Measurements from ENCODE around the gene ERF. TPM values are rescaled to one million over a fixed set of nuclear protein-coding genes. Genes with fewer than 3 reads are reported as not detected.

ERF gene
- total RNA-seq, 1 donor from 2014 or later = 51.6 TPM

GRCh38 chr19:42242069-42242511 lies 12.8 kb downstream of the ERF start:
- DNase-seq (ENCODE audit: low spot score in 2 of 2) = no peak
- Histone ChIP-seq H3K4me3 (peak overlapping the region; percentile 93 to 95), H3K4me1 (peaks cover 16 to 41% of the 10 kb centered on the region in 2 donors), H3K27me3 (no peaks in the 10 kb centered on the region), H3K9me3 (no peaks in the 10 kb centered on the region), H3K36me3 (peaks cover 5 to 9% of the 10 kb centered on the region in 2 donors), H3K27ac (peak overlapping the region; percentile 76 to 97)
- intact Hi-C loops (cut with DNase I) = loop anchor here (1.0 to 5.0 kb wide), 5 partner anchors 22 to 283 kb away; partner anchors contain the start of genes MEGF8, RABAC1, ZNF526 and ZNF574
- peak in 1 of 3 experiments; percentile 33 for TF ChIP-seq CTCF (IDR thresholded peaks at IDR 0.05)

GRCh38 chr19:42241279-42241678 lies 13.6 kb downstream of the ERF start:
- peaks cover 13 to 17% of the 10 kb centered on the region in 2 donors for H3K36me3 ChIP-seq
- peaks cover 13 to 37% of the 10 kb centered on the region in 2 donors for H3K4me1 ChIP-seq
- intact Hi-C loops (cut with DNase I) = loop anchor here (5.0 kb wide), 1 partner anchor 164 kb away; the partner anchor contains the start of gene ZNF574
- H3K4me3 ChIP-seq = peak overlapping the region; percentile 93 to 95
- TF ChIP-seq CTCF (IDR thresholded peaks at IDR 0.05) = no peak
- DNase-seq (ENCODE audit: low spot score in 2 of 2) = no peak
- no peak overlapping the region for H3K27ac ChIP-seq
- no peaks in the 10 kb centered on the region for H3K27me3 ChIP-seq
- H3K9me3 ChIP-seq = no peaks in the 10 kb centered on the region

- H3K4me3 ChIP-seq = no peak overlapping the region
- no peaks in the 10 kb centered on the region for H3K27me3 ChIP-seq
- intact Hi-C loops (cut with DNase I) = loop anchor here (5.0 kb wide), 1 partner anchor 162 kb away; the partner anchor contains the start of gene ZNF574
- no peaks in the 10 kb centered on the region for H3K9me3 ChIP-seq
- no peak for DNase-seq (ENCODE audit: low spot score in 2 of 2)
- peaks cover 29 to 33% of the 10 kb centered on the region in 2 donors for H3K36me3 ChIP-seq
- H3K4me1 ChIP-seq = peaks cover 10 to 24% of the 10 kb centered on the region in 2 donors
- TF ChIP-seq CTCF (IDR thresholded peaks at IDR 0.05) = no peak
- no peak overlapping the region for H3K27ac ChIP-seq
Observed at GRCh38 chr19:42239544-42240220, 15.2 kb downstream of the ERF start.

- peaks cover 0 to 2% of the 10 kb centered on the region in 2 donors for H3K4me1 ChIP-seq
- no peak overlapping the region for H3K27ac ChIP-seq
- intact Hi-C loops (cut with DNase I) = no loop called here
- no peaks in the 10 kb centered on the region for H3K9me3 ChIP-seq
- H3K4me3 ChIP-seq = no peak overlapping the region
- DNase-seq (ENCODE audit: low spot score in 2 of 2) = no peak
- TF ChIP-seq CTCF (IDR thresholded peaks at IDR 0.05) = no peak
- H3K36me3 ChIP-seq = peaks cover 70 to 75% of the 10 kb centered on the region in 2 donors
- no peaks in the 10 kb centered on the region for H3K27me3 ChIP-seq
Observed at GRCh38 chr19:42235181-42235580, 19.7 kb downstream of the ERF start.

- DNase-seq (ENCODE audit: low spot score in 2 of 2) = no peak
Observed at GRCh38 chr19:42234364-42234763, 20.6 kb downstream of the ERF start.

More at GRCh38 chr19:42234364-42234763, 20.6 kb downstream of the ERF start:
- TF ChIP-seq CTCF (IDR thresholded peaks at IDR 0.05) = no peak
- H3K4me1 ChIP-seq = no peaks in the 10 kb centered on the region
- no peak overlapping the region for H3K27ac ChIP-seq
- peaks cover 74 to 83% of the 10 kb centered on the region in 2 donors for H3K36me3 ChIP-seq
- intact Hi-C loops (cut with DNase I) = no loop called here
- no peak overlapping the region for H3K4me3 ChIP-seq
- no peaks in the 10 kb centered on the region for H3K27me3 ChIP-seq
- no peaks in the 10 kb centered on the region for H3K9me3 ChIP-seq

Measured in ascending aorta (tissue), 2 donors.